ENCODE measurements around the gene UVRAG. TPM values are rescaled to one million over a fixed set of nuclear protein-coding genes. Genes with fewer than 3 reads are reported as not detected.

The UVRAG gene
- total RNA-seq, 4 donors from 2014 or later = 27.3 to 38.7 (median 33.6) TPM

GRCh38 chr11:76163289-76163880 is 348.4 kb downstream of the UVRAG start:
- no peak for TF ChIP-seq POLR2A (IDR thresholded peaks at IDR 0.05)
- no peak for TF ChIP-seq CTCF (IDR thresholded peaks at IDR 0.05)
- TF ChIP-seq EP300 (IDR thresholded peaks at IDR 0.05) = no peak
- Histone ChIP-seq H3K4me3 (no peak overlapping the region), H3K27me3 (no peaks in the 10 kb centered on the region), H3K9me3 (no peaks in the 10 kb centered on the region), H3K36me3 (no peaks in the 10 kb centered on the region), H3K4me1 (peaks cover 0 to 12% (median 0%) of the 10 kb centered on the region in 4 donors), H3K27ac (no peak overlapping the region)
- 57 to 66% methylated on average over 6 to 11 of the region's 11 CpGs for WGBS, 2 donors
- no peak for DNase-seq (ENCODE audit: low spot score in 2 of 2)

- H3K4me3 ChIP-seq = no peak overlapping the region
- no peak overlapping the region for H3K27ac ChIP-seq
- no peak for TF ChIP-seq EP300 (IDR thresholded peaks at IDR 0.05)
- TF ChIP-seq CTCF (IDR thresholded peaks at IDR 0.05) = no peak
- no peak for TF ChIP-seq POLR2A (IDR thresholded peaks at IDR 0.05)
- no peak for DNase-seq (ENCODE audit: low spot score in 2 of 2)
- peaks cover 0 to 12% (median 0%) of the 10 kb centered on the region in 4 donors for H3K4me1 ChIP-seq
- no peaks in the 10 kb centered on the region for H3K27me3 ChIP-seq
- no peaks in the 10 kb centered on the region for H3K9me3 ChIP-seq
- WGBS, 2 donors = 83 to 85% methylated on average over 13 of the region's 13 CpGs
- no peaks in the 10 kb centered on the region for H3K36me3 ChIP-seq
Observed at GRCh38 chr11:76164081-76164480, 349.1 kb downstream of the UVRAG start.

- no peak overlapping the region for H3K27ac ChIP-seq
- H3K9me3 ChIP-seq = no peaks in the 10 kb centered on the region
- H3K27me3 ChIP-seq = no peaks in the 10 kb centered on the region
- H3K36me3 ChIP-seq = no peaks in the 10 kb centered on the region
- H3K4me1 ChIP-seq = peaks cover 0 to 12% (median 0%) of the 10 kb centered on the region in 4 donors
- WGBS, 2 donors = 86 to 88% methylated on average over 47 to 50 of the region's 50 CpGs
- H3K4me3 ChIP-seq = no peak overlapping the region
- TF ChIP-seq POLR2A (IDR thresholded peaks at IDR 0.05) (no peak), CTCF (IDR thresholded peaks at IDR 0.05) (no peak), EP300 (IDR thresholded peaks at IDR 0.05) (no peak)
- no peak for DNase-seq (ENCODE audit: low spot score in 2 of 2)
Observed at GRCh38 chr11:76164861-76165751, 350.1 kb downstream of the UVRAG start.

- Histone ChIP-seq H3K36me3 (no peaks in the 10 kb centered on the region), H3K4me3 (no peak overlapping the region), H3K27ac (no peak overlapping the region), H3K4me1 (peaks cover 0 to 8% (median 0%) of the 10 kb centered on the region in 4 donors), H3K27me3 (no peaks in the 10 kb centered on the region), H3K9me3 (no peaks in the 10 kb centered on the region)
- TF ChIP-seq EP300 (IDR thresholded peaks at IDR 0.05) (no peak), POLR2A (IDR thresholded peaks at IDR 0.05) (no peak), CTCF (IDR thresholded peaks at IDR 0.05) (no peak)
- 59 to 68% methylated on average over 4 to 6 of the region's 6 CpGs for WGBS, 2 donors
- DNase-seq (ENCODE audit: low spot score in 2 of 2) = no peak
Observed at GRCh38 chr11:76166314-76166713, 351.3 kb downstream of the UVRAG start.

GRCh38 chr11:76167590-76167989 is 352.6 kb downstream of the UVRAG start:
- Histone ChIP-seq H3K36me3 (no peaks in the 10 kb centered on the region), H3K27me3 (no peaks in the 10 kb centered on the region), H3K4me3 (no peak overlapping the region), H3K27ac (no peak overlapping the region), H3K9me3 (no peaks in the 10 kb centered on the region), H3K4me1 (no peaks in the 10 kb centered on the region)
- DNase-seq (ENCODE audit: low spot score in 2 of 2) = no peak
- WGBS, 2 donors = 38 to 60% methylated on average over 9 to 13 of the region's 13 CpGs
- TF ChIP-seq CTCF (IDR thresholded peaks at IDR 0.05) (no peak), POLR2A (IDR thresholded peaks at IDR 0.05) (no peak), EP300 (IDR thresholded peaks at IDR 0.05) (no peak)

Measured in tibial nerve (tissue), 4 donors.